Neural cell (in vitro differentiated cells): ENCODE results near the gene HDGF.

ENCODE experiments used
- CTCF ChIP-seq: fragments of 450-650 bp; IDR thresholded peaks from 2 replicates; pipeline ENCODE4 v1.5.1; 2014; ENCODE audit warnings: antibody characterized with exemption, mild to moderate bottlenecking, moderate library complexity; ENCODE audit not compliant: poor library complexity, severe bottlenecking
- EZH2 ChIP-seq: fragments of 200-600, 300-800 bp; shearing (Covaris generic), sonication (generic); IDR thresholded peaks from 2 replicates; pipeline ENCODE4 v1.6.1; 2014; ENCODE audit warnings: antibody characterized with exemption, low read length, borderline replicate concordance, mild to moderate bottlenecking; ENCODE audit not compliant: insufficient read depth, poor library complexity, severe bottlenecking
- POLR2AphosphoS5 ChIP-seq: IDR thresholded peaks from 2 replicates; pipeline ENCODE4 v1.6.1; 2012
- REST ChIP-seq: IDR thresholded peaks from 2 replicates; pipeline ENCODE4 v1.6.1; 2012; ENCODE audit warnings: borderline replicate concordance

GRCh38 chr1:156727492-156727891 is 24.0 kb downstream of the HDGF start:
- TF ChIP-seq CTCF (no peak), EZH2 (no peak), POLR2AphosphoS5 (no peak), REST (no peak)
